Hepatocyte (in vitro differentiated cells): ENCODE results near the gene TCEA2.

Source experiments
- CTCF ChIP-seq: fragments of 200-600 bp; sonication (generic); IDR thresholded peaks from 2 replicates; pipeline ENCODE4 v1.5.1; 2016; ENCODE audit warnings: antibody characterized with exemption, mild to moderate bottlenecking; ENCODE audit not compliant: poor library complexity
- EZH2 ChIP-seq: fragments of 200-600 bp; sonication (generic); IDR thresholded peaks from 2 replicates; pipeline ENCODE4 v1.6.1; 2016; ENCODE audit warnings: antibody characterized with exemption, mild to moderate bottlenecking, borderline replicate concordance
- EZH2phosphoT487 ChIP-seq: fragments of 200-600 bp; sonication (generic); IDR thresholded peaks from one replicate; pipeline ENCODE4 v1.6.1; 2018; ENCODE audit warnings: antibody characterized with exemption, mild to moderate bottlenecking, low read depth, moderate library complexity; ENCODE audit not compliant: unreplicated experiment, severe bottlenecking

- no peak for TF ChIP-seq CTCF
- TF ChIP-seq EZH2: no peak
- TF ChIP-seq EZH2phosphoT487: no peak
Measured at GRCh38 chr20:64065974-64066343, 3.0 kb downstream of the TCEA2 start.
